HCT116 (cell line): ENCODE data around the gene GALNT15. TPM values are rescaled to one million over a fixed set of nuclear protein-coding genes. Genes with fewer than 3 reads are reported as not detected.

ENCODE experiments used
- ATAC-seq: fragments of 200-7000 bp; cut with Tn5 transposase; 2 replicates; pipeline ENCODE4 v1.9.1; 2020; ENCODE audit warnings: mild to moderate bottlenecking, moderate library complexity
- BruUV-seq: library from RNA; stranded (reverse); fragments of 400-500 nt; replicated peaks from 2 replicates; lab custom pipeline; 2021; lab: Mats Ljungman, UMichigan
- CTCF ChIA-PET: fragments of 300-600 bp; sonication (Branson Sonifier 250); formaldehyde crosslinking; loops from one replicate; lab custom pipeline; 2021; ENCODE audit warnings: antibody characterized with exemption; lab: Charles Lee
- POLR2A ChIA-PET: fragments of 300-600, 350-600 bp; sonication (Branson Sonifier 250); formaldehyde crosslinking; loops from one replicate; lab custom pipeline; 2021; ENCODE audit warnings: antibody characterized with exemption; lab: Charles Lee
- RAD21 ChIA-PET, 2 experiments: fragments of 300-600 bp; sonication (Branson Sonifier 250); formaldehyde crosslinking; loops; one replicate each; lab custom pipeline; 2023; ENCODE audit warnings: low total read pairs in 2 of 2; ENCODE audit not compliant: uncharacterized antibody in 2 of 2, unreplicated experiment in 2 of 2, low non-redundant PET in 1 of 2; lab: Charles Lee
- DNase-seq: peaks from one replicate; pipeline ENCODE4 v3.0.0-alpha.2; 2010; ENCODE audit warnings: low read depth, low spot score
- H2AFZ ChIP-seq: fragments of 200-600 bp; shearing (Covaris generic), sonication (generic); 2 replicates; pipeline ENCODE4 v1.6.1; 2017; ENCODE audit warnings: low read depth, mixed run types, mixed read lengths, antibody characterized with exemption, low read length; ENCODE audit not compliant: poor library complexity, severe bottlenecking
- H3K27ac ChIP-seq: 2 replicates; pipeline ENCODE4 v1.5.1; 2012; ENCODE audit warnings: low read depth, low read length
- H3K27me3 ChIP-seq: fragments of 200-600 bp; sonication (generic); 2 replicates; pipeline ENCODE4 v1.6.1; 2016; ENCODE audit warnings: mixed run types, low read length, mixed read lengths; ENCODE audit not compliant: insufficient read depth
- H3K36me3 ChIP-seq, 2 experiments: fragments of 200-500 bp in 1 of 2; fragments of 200-600 bp in 1 of 2; sonication (Bioruptor generic) in 1 of 2; sonication (generic) in 1 of 2; 2 replicates each; pipeline versions ENCODE4 v1.5.1 to v1.6.1; 2014 to 2016; ENCODE audit warnings: low read length in 2 of 2, inconsistent platforms in 1 of 2, mixed read lengths in 1 of 2, mixed run types in 1 of 2; ENCODE audit not compliant: insufficient read depth in 2 of 2, control insufficient read depth in 1 of 2
- H3K4me1 ChIP-seq, 2 experiments: fragments of 200-600 bp in 1 of 2; sonication (generic) in 1 of 2; 2 replicates each; pipeline versions ENCODE4 v1.5.1 to v1.6.1; 2012 to 2017; ENCODE audit warnings: low read length in 2 of 2, inconsistent platforms in 1 of 2, mild to moderate bottlenecking in 1 of 2, mixed read lengths in 1 of 2, mixed run types in 1 of 2, moderate library complexity in 1 of 2; ENCODE audit not compliant: insufficient read depth in 2 of 2, control insufficient read depth in 1 of 2
- H3K4me2 ChIP-seq: fragments of 200-600 bp; sonication (generic); 2 replicates; pipeline ENCODE4 v1.6.1; 2017; ENCODE audit warnings: mixed run types, low read length, mixed read lengths
- H3K4me3 ChIP-seq, 2 experiments: fragments of 200-600 bp in 1 of 2; sonication (generic) in 1 of 2; replicated peaks in 1 of 2; 2 replicates each; pipeline ENCODE4 v1.5.1; 2011 to 2016; ENCODE audit warnings: low read length in 2 of 2, control low read depth in 1 of 2, low read depth in 1 of 2, mild to moderate bottlenecking in 1 of 2, mixed read lengths in 1 of 2, mixed run types in 1 of 2
- H3K79me2 ChIP-seq: fragments of 200-600 bp; sonication (generic); 2 replicates; pipeline ENCODE4 v1.6.1; 2017; ENCODE audit warnings: mild to moderate bottlenecking, mixed run types, low read length, moderate library complexity, mixed read lengths; ENCODE audit not compliant: insufficient read depth
- H3K9ac ChIP-seq: fragments of 200-600 bp; sonication (generic); 2 replicates; pipeline ENCODE4 v1.6.1; 2016; ENCODE audit warnings: low read length, mixed read lengths
- H3K9me2 ChIP-seq: fragments of 200-600 bp; sonication (generic), shearing (Covaris generic); 2 replicates; pipeline ENCODE4 v1.6.1; 2017; ENCODE audit warnings: mixed run types, mild to moderate bottlenecking, moderate library complexity; ENCODE audit not compliant: insufficient read depth
- H3K9me3 ChIP-seq, 2 experiments: fragments of 200-500 bp in 1 of 2; fragments of 200-600 bp in 1 of 2; sonication (Bioruptor generic) in 1 of 2; sonication (generic) in 1 of 2; 2 replicates each; pipeline ENCODE4 v1.6.1; 2014 to 2017; ENCODE audit warnings: low read length in 2 of 2, mixed read lengths in 2 of 2, inconsistent platforms in 1 of 2, low read depth in 1 of 2, mild to moderate bottlenecking in 1 of 2, mixed run types in 1 of 2, moderate library complexity in 1 of 2; ENCODE audit not compliant: control insufficient read depth in 1 of 2, insufficient read depth in 1 of 2
- H4K20me1 ChIP-seq: fragments of 200-600 bp; sonication (generic), shearing (Covaris generic); 2 replicates; pipeline ENCODE4 v1.6.1; 2017; ENCODE audit warnings: mixed run types, mild to moderate bottlenecking, moderate library complexity; ENCODE audit not compliant: insufficient read depth
- CEBPB ChIP-seq: IDR thresholded peaks from 2 replicates; pipeline ENCODE4 v1.6.1; 2012; ENCODE audit warnings: low read depth
- CTCF ChIP-seq, 3 experiments: fragments of 200-600 bp in 1 of 3; sonication (generic) in 1 of 3; IDR thresholded peaks in 2 of 3; conservative IDR thresholded peaks in 1 of 3; 2 replicates each; pipeline ENCODE4 v1.5.1; 2012 to 2017; ENCODE audit warnings: low read depth in 2 of 3, low read length in 2 of 3, antibody characterized with exemption in 1 of 3, borderline replicate concordance in 1 of 3, control low read depth in 1 of 3, mild to moderate bottlenecking in 1 of 3, mixed read lengths in 1 of 3, mixed run types in 1 of 3, moderate library complexity in 1 of 3; ENCODE audit not compliant: insufficient read depth in 1 of 3
- EGR1 ChIP-seq: IDR thresholded peaks from 2 replicates; pipeline ENCODE4 v1.6.1; 2012; ENCODE audit warnings: low read depth
- ELF1 ChIP-seq: IDR thresholded peaks from 2 replicates; pipeline ENCODE4 v1.6.1; 2012; ENCODE audit warnings: low read depth, borderline replicate concordance
- EZH2 ChIP-seq: fragments of 200-600 bp; sonication (generic); IDR thresholded peaks from 2 replicates; pipeline ENCODE4 v1.6.1; 2017; ENCODE audit warnings: antibody characterized with exemption, mixed run types
- EZH2phosphoT487 ChIP-seq: fragments of 200-600 bp; IDR thresholded peaks from 2 replicates; pipeline ENCODE4 v1.6.1; 2018; ENCODE audit warnings: antibody characterized with exemption, borderline replicate concordance
- FOSL1 ChIP-seq: IDR thresholded peaks from 2 replicates; pipeline ENCODE4 v1.6.1; 2012; ENCODE audit warnings: low read depth
- JUND ChIP-seq: IDR thresholded peaks from 2 replicates; pipeline ENCODE4 v1.6.1; 2012
- MAX ChIP-seq: IDR thresholded peaks from 2 replicates; pipeline ENCODE4 v1.6.1; 2012
- POLR2A ChIP-seq: IDR thresholded peaks from 2 replicates; pipeline ENCODE4 v1.7.0; 2011; ENCODE audit warnings: borderline replicate concordance; ENCODE audit not compliant: insufficient read depth, insufficient read length; ENCODE audit errors: extremely low read depth
- RAD21 ChIP-seq: IDR thresholded peaks from 2 replicates; pipeline ENCODE4 v1.6.1; 2012; ENCODE audit warnings: low read depth, mild to moderate bottlenecking
- SIN3A ChIP-seq: IDR thresholded peaks from 2 replicates; pipeline ENCODE4 v1.6.1; 2012; ENCODE audit warnings: low read depth
- YY1 ChIP-seq: IDR thresholded peaks from 2 replicates; pipeline ENCODE4 v1.6.1; 2011; ENCODE audit warnings: low read length, low read depth, moderate library complexity, mild to moderate bottlenecking; ENCODE audit not compliant: insufficient replicate concordance; ENCODE audit errors: extremely low read depth
- intact Hi-C: fragments of 100-400 bp; cut with micrococcal nuclease; formaldehyde crosslinking; loops from 2 replicates; pipeline ENCODE4 v1.10.0; 2022
- total RNA-seq: library from RNA; stranded (reverse); gene quantifications from one replicate; pipeline ENCODE4 v1.2.1, GENCODE V29; 2021; ENCODE audit not compliant: unreplicated experiment
- TF ChIP-seq, protein P1 (sequence below): IDR thresholded peaks from 2 replicates; pipeline ENCODE4 v1.6.1; 2012

GALNT15 gene
- total RNA-seq, 1 experiment from 2014 or later, result 0.05 TPM

DNA sequence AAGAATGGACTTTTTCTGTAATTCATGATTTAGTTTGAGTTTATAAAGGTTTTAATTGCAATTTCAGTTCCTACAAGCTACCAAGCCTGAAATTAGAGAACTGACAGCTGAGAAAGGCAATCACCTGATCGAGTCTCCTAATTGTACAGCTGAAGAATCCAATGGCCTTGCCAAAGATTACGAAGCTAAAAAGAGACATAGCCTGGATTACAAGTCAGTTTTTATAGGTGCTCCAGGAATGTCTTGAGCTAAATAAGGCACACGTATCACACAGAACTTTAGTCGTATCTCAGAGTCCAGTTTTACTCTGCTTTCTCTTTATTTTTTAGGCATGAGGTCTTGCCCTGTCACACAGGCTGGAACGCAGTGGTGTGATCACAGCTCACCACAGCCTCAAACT is 83.7 kb downstream of the GALNT15 start:
- Histone ChIP-seq H3K4me3 (no peak overlapping the region), H3K9me3 (no peaks in the 10 kb centered on the region), H3K27me3 (no peaks in the 10 kb centered on the region), H2AFZ (no peak overlapping the region), H3K4me1 (no peaks in the 10 kb centered on the region), H3K79me2 (peaks cover 18% of the 10 kb centered on the region), H3K27ac (no peak overlapping the region), H3K4me2 (no peak overlapping the region), H3K36me3 (peaks cover 3 to 14% of the 10 kb centered on the region in 2 experiments), H3K9ac (no peak overlapping the region), H3K9me2 (no peaks in the 10 kb centered on the region)
- ChIA-PET CTCF (no interaction called here), RAD21 (no interaction called here), POLR2A (no interaction called here)
- DNase-seq (no peak), ATAC-seq (no peak)
- intact Hi-C loops, result no loop called here
- no TSS peak for BruUV-seq
- no peak for TF ChIP-seq YY1
- TF ChIP-seq, protein P1, sequence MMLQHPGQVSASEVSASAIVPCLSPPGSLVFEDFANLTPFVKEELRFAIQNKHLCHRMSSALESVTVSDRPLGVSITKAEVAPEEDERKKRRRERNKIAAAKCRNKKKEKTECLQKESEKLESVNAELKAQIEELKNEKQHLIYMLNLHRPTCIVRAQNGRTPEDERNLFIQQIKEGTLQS, result no peak
- TF ChIP-seq CEBPB, result no peak
- TF ChIP-seq SIN3A, result no peak
- TF ChIP-seq EGR1, result no peak
- TF ChIP-seq, all 23 proteins: peak for 0
- H4K20me1 ChIP-seq, result no peaks in the 10 kb centered on the region

- intact Hi-C loops, result no loop called here
- ChIA-PET RAD21 (no interaction called here), CTCF (interaction anchor here (0.9 kb wide), 1 partner anchor 9 kb away, joined by 3 read pairs; no protein-coding TSS in a partner anchor)
- H3K9ac ChIP-seq, result no peak overlapping the region
- ATAC-seq, result no peak
- no peak overlapping the region for H3K4me2 ChIP-seq
- H3K27ac ChIP-seq, result no peak overlapping the region
- H3K4me1 ChIP-seq, result peaks cover 2 to 3% of the 10 kb centered on the region in 2 experiments; a peak in 2 of 4 replicates
- H3K9me3 ChIP-seq, result no peaks in the 10 kb centered on the region
- no peak for DNase-seq
- H3K79me2 ChIP-seq, result peaks cover 25% of the 10 kb centered on the region
- BruUV-seq, result no TSS peak
- H2AFZ ChIP-seq, result no peak overlapping the region
- H3K36me3 ChIP-seq, result peaks cover 3 to 14% of the 10 kb centered on the region in 2 experiments
- no peak for TF ChIP-seq CTCF (IDR thresholded peaks at IDR 0.05 in 2 of 3, conservative IDR thresholded peaks at IDR 0.05 in 1 of 3; ENCODE audit: borderline replicate concordance in 1 of 3, insufficient read depth in 1 of 3, low read depth in 2 of 3, low read length in 2 of 3)
- no peak for TF ChIP-seq EZH2phosphoT487
- no peak for TF ChIP-seq SIN3A
- no peak for TF ChIP-seq FOSL1
- no peak for TF ChIP-seq RAD21
- TF ChIP-seq EZH2, result no peak
- no peak for TF ChIP-seq CEBPB
- TF ChIP-seq MAX, result no peak
- TF ChIP-seq, protein P1, result no peak
- no peak for TF ChIP-seq POLR2A
- TF ChIP-seq ELF1, result no peak
- TF ChIP-seq JUND, result no peak
- TF ChIP-seq, all 23 proteins: peak for 0
- no peaks in the 10 kb centered on the region for H4K20me1 ChIP-seq
- no peak overlapping the region for H3K4me3 ChIP-seq
- H3K9me2 ChIP-seq, result no peaks in the 10 kb centered on the region
- POLR2A ChIA-PET, result no interaction called here
- no peaks in the 10 kb centered on the region for H3K27me3 ChIP-seq
Observed at GRCh38 chr3:16258866-16259265, 84.4 kb downstream of the GALNT15 start.
